ENCODE results near the gene FBXO24. TPM values are rescaled to one million over a fixed set of nuclear protein-coding genes. Genes with fewer than 3 reads are reported as not detected.

The FBXO24 gene
- total and polyA plus RNA-seq, 4 donors, result 0.40 to 2.6 (median 1.5) TPM

- no peak overlapping the region for H3K4me3 ChIP-seq (ENCODE audit: low read depth, low read length)
- H3K36me3 ChIP-seq (ENCODE audit: control insufficient read depth, insufficient read depth, low read length), result peaks cover 66% of the 10 kb centered on the region
- H3K9me3 ChIP-seq (ENCODE audit: control insufficient read depth, insufficient read depth, low read length), result no peaks in the 10 kb centered on the region
- H3K27ac ChIP-seq (ENCODE audit: low read depth, low read length), result no peak overlapping the region
- peaks cover 46% of the 10 kb centered on the region for H3K4me1 ChIP-seq (ENCODE audit: control insufficient read depth, insufficient read depth, low read length)
- no peak for DNase-seq (ENCODE audit: low read depth in 4 of 6, low spot score in 6 of 6)
- WGBS (ENCODE audit: insufficient coverage), result 84% methylated on average over 5 of the region's 6 CpGs
- peaks cover 5% of the 10 kb centered on the region for H3K27me3 ChIP-seq (ENCODE audit: control insufficient read depth, insufficient read depth, low read length)
These were observed 20.1 kb upstream of the FBXO24 start for GRCh38 chr7:100566018-100566531.

GRCh38 chr7:100567031-100567730 lies 18.9 kb upstream of the FBXO24 start:
- Histone ChIP-seq H3K9me3 (ENCODE audit: control insufficient read depth, insufficient read depth, low read length) (no peaks in the 10 kb centered on the region), H3K27ac (ENCODE audit: low read depth, low read length) (no peak overlapping the region), H3K4me3 (ENCODE audit: low read depth, low read length) (no peak overlapping the region), H3K36me3 (ENCODE audit: control insufficient read depth, insufficient read depth, low read length) (peaks cover 60% of the 10 kb centered on the region), H3K27me3 (ENCODE audit: control insufficient read depth, insufficient read depth, low read length) (peaks cover 9% of the 10 kb centered on the region), H3K4me1 (ENCODE audit: control insufficient read depth, insufficient read depth, low read length) (peaks cover 51% of the 10 kb centered on the region)
- no peak for DNase-seq (ENCODE audit: low read depth in 4 of 6, low spot score in 6 of 6)
- WGBS (ENCODE audit: insufficient coverage), result 78% methylated on average over 7 of the region's 12 CpGs

GRCh38 chr7:100567751-100568175 lies 18.4 kb upstream of the FBXO24 start:
- no peak for DNase-seq (ENCODE audit: low read depth in 4 of 6, low spot score in 6 of 6)
- H3K27me3 ChIP-seq (ENCODE audit: control insufficient read depth, insufficient read depth, low read length), result peaks cover 9% of the 10 kb centered on the region
- H3K36me3 ChIP-seq (ENCODE audit: control insufficient read depth, insufficient read depth, low read length), result peaks cover 60% of the 10 kb centered on the region
- H3K4me3 ChIP-seq (ENCODE audit: low read depth, low read length), result no peak overlapping the region
- 34% methylated on average over 3 of the region's 3 CpGs for WGBS (ENCODE audit: insufficient coverage)
- H3K27ac ChIP-seq (ENCODE audit: low read depth, low read length), result no peak overlapping the region
- H3K4me1 ChIP-seq (ENCODE audit: control insufficient read depth, insufficient read depth, low read length), result peaks cover 51% of the 10 kb centered on the region
- H3K9me3 ChIP-seq (ENCODE audit: control insufficient read depth, insufficient read depth, low read length), result no peaks in the 10 kb centered on the region

- no peak for DNase-seq (ENCODE audit: low read depth in 4 of 6, low spot score in 6 of 6)
- Histone ChIP-seq H3K27ac (ENCODE audit: low read depth, low read length) (no peak overlapping the region), H3K9me3 (ENCODE audit: control insufficient read depth, insufficient read depth, low read length) (no peaks in the 10 kb centered on the region), H3K4me1 (ENCODE audit: control insufficient read depth, insufficient read depth, low read length) (peaks cover 51% of the 10 kb centered on the region), H3K27me3 (ENCODE audit: control insufficient read depth, insufficient read depth, low read length) (peaks cover 9% of the 10 kb centered on the region), H3K4me3 (ENCODE audit: low read depth, low read length) (no peak overlapping the region), H3K36me3 (ENCODE audit: control insufficient read depth, insufficient read depth, low read length) (peaks cover 60% of the 10 kb centered on the region)
- WGBS (ENCODE audit: insufficient coverage), result 78% methylated on average over 10 of the region's 11 CpGs
These were observed 17.8 kb upstream of the FBXO24 start for GRCh38 chr7:100568176-100568895.

GRCh38 chr7:100568896-100569844 lies 17.0 kb upstream of the FBXO24 start:
- Histone ChIP-seq H3K4me1 (ENCODE audit: control insufficient read depth, insufficient read depth, low read length) (peaks cover 44% of the 10 kb centered on the region), H3K27me3 (ENCODE audit: control insufficient read depth, insufficient read depth, low read length) (peaks cover 9% of the 10 kb centered on the region), H3K9me3 (ENCODE audit: control insufficient read depth, insufficient read depth, low read length) (no peaks in the 10 kb centered on the region), H3K27ac (ENCODE audit: low read depth, low read length) (peak overlapping the region; percentile 64), H3K36me3 (ENCODE audit: control insufficient read depth, insufficient read depth, low read length) (peaks cover 58% of the 10 kb centered on the region), H3K4me3 (ENCODE audit: low read depth, low read length) (peak overlapping the region; percentile 31)
- WGBS (ENCODE audit: insufficient coverage), result 17% methylated on average over 28 of the region's 36 CpGs
- peak in 3 of 6 donors; percentile 48 to 75 (median 64) for DNase-seq (ENCODE audit: low read depth in 4 of 6, low spot score in 6 of 6)

- 67% methylated on average over 15 of the region's 26 CpGs for WGBS (ENCODE audit: insufficient coverage)
- H3K27ac ChIP-seq (ENCODE audit: low read depth, low read length), result no peak overlapping the region
- peaks cover 44% of the 10 kb centered on the region for H3K4me1 ChIP-seq (ENCODE audit: control insufficient read depth, insufficient read depth, low read length)
- DNase-seq (ENCODE audit: low read depth in 4 of 6, low spot score in 6 of 6), result no peak
- H3K36me3 ChIP-seq (ENCODE audit: control insufficient read depth, insufficient read depth, low read length), result peaks cover 58% of the 10 kb centered on the region
- H3K4me3 ChIP-seq (ENCODE audit: low read depth, low read length), result no peak overlapping the region
- H3K27me3 ChIP-seq (ENCODE audit: control insufficient read depth, insufficient read depth, low read length), result peaks cover 9% of the 10 kb centered on the region
- H3K9me3 ChIP-seq (ENCODE audit: control insufficient read depth, insufficient read depth, low read length), result no peaks in the 10 kb centered on the region
These were observed 14.9 kb upstream of the FBXO24 start for GRCh38 chr7:100570954-100571828.

GRCh38 chr7:100571829-100572116 lies 14.4 kb upstream of the FBXO24 start:
- H3K27me3 ChIP-seq (ENCODE audit: control insufficient read depth, insufficient read depth, low read length), result peaks cover 9% of the 10 kb centered on the region
- no peak overlapping the region for H3K4me3 ChIP-seq (ENCODE audit: low read depth, low read length)
- no peak for DNase-seq (ENCODE audit: low read depth in 4 of 6, low spot score in 6 of 6)
- H3K36me3 ChIP-seq (ENCODE audit: control insufficient read depth, insufficient read depth, low read length), result peaks cover 58% of the 10 kb centered on the region
- WGBS (ENCODE audit: insufficient coverage), result 95% methylated on average over 2 of the region's 2 CpGs
- peaks cover 43% of the 10 kb centered on the region for H3K4me1 ChIP-seq (ENCODE audit: control insufficient read depth, insufficient read depth, low read length)
- H3K27ac ChIP-seq (ENCODE audit: low read depth, low read length), result no peak overlapping the region
- no peaks in the 10 kb centered on the region for H3K9me3 ChIP-seq (ENCODE audit: control insufficient read depth, insufficient read depth, low read length)

- Histone ChIP-seq H3K4me1 (ENCODE audit: control insufficient read depth, insufficient read depth, low read length) (peaks cover 38% of the 10 kb centered on the region), H3K27ac (ENCODE audit: low read depth, low read length) (no peak overlapping the region), H3K36me3 (ENCODE audit: control insufficient read depth, insufficient read depth, low read length) (peaks cover 58% of the 10 kb centered on the region), H3K4me3 (ENCODE audit: low read depth, low read length) (no peak overlapping the region), H3K27me3 (ENCODE audit: control insufficient read depth, insufficient read depth, low read length) (peaks cover 9% of the 10 kb centered on the region), H3K9me3 (ENCODE audit: control insufficient read depth, insufficient read depth, low read length) (no peaks in the 10 kb centered on the region)
- 79% methylated on average over 20 of the region's 20 CpGs for WGBS (ENCODE audit: insufficient coverage)
- no peak for DNase-seq (ENCODE audit: low read depth in 4 of 6, low spot score in 6 of 6)
These were observed 13.7 kb upstream of the FBXO24 start for GRCh38 chr7:100572281-100572948.
